Omental fat pad (tissue), 4 donors: ENCODE results near the gene TMEM140. TPM values are rescaled to one million over a fixed set of nuclear protein-coding genes. Genes with fewer than 3 reads are reported as not detected.

ENCODE experiments used
- ATAC-seq: fragments of 150-250 bp; one replicate; pipeline ENCODE4 v1.9.1; 2016; ENCODE audit warnings: mild to moderate bottlenecking, moderate library complexity; ENCODE audit not compliant: low FRiP score
- DNase-seq: peaks from one replicate; pipeline ENCODE4 v3.0.0-alpha.2; 2019; ENCODE audit warnings: low spot score
- total RNA-seq, 4 donors: library from RNA; depleted of rRNA; stranded (reverse); fragments of >200 nt; gene quantifications; one replicate each; pipeline ENCODE4 v1.1.0, GENCODE V29; 2016
- TF ChIP-seq, protein P1 (sequence below), 3 donors: fragments of 450-650 bp; IDR thresholded peaks; one replicate each; pipeline ENCODE4 v1.5.1; 2016 to 2017; ENCODE audit warnings: antibody characterized with exemption in 3 of 3, mild to moderate bottlenecking in 3 of 3, moderate library complexity in 2 of 3

The TMEM140 gene
- total RNA-seq, 4 donors from 2014 or later: 25.9 to 106 (median 62.1) TPM

DNA sequence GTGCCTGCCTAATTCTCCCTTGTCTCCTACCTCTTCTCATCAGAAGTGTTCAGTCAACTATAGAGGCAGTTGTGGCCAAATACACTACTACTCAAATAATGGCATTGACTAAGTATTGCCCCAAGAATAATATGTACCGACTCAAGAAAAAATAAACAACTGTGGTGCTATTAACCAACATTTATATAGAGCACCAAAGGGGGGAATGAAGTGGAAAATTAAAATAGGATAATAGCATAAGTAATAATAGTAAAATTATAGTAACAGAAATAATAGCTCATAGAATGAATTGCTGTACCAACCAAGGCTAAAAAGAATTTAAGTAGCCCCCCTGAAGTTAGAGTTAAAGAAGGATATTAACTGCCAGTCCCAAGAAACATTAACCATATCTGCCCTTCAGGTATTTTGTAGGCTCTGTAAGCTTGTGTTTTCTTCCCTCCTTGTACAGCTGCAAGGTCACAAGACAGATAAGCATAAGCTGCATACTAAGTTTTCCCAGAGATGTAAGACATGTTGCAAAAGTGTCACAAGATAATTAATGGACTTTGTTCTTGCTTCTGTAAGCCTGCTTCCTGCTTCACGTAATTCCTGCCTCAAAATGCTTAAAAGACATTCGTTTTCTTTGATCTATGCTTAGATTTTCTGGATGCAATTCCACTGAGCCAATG, 33.5 kb downstream of the TMEM140 start:
- TF ChIP-seq, protein P1, sequence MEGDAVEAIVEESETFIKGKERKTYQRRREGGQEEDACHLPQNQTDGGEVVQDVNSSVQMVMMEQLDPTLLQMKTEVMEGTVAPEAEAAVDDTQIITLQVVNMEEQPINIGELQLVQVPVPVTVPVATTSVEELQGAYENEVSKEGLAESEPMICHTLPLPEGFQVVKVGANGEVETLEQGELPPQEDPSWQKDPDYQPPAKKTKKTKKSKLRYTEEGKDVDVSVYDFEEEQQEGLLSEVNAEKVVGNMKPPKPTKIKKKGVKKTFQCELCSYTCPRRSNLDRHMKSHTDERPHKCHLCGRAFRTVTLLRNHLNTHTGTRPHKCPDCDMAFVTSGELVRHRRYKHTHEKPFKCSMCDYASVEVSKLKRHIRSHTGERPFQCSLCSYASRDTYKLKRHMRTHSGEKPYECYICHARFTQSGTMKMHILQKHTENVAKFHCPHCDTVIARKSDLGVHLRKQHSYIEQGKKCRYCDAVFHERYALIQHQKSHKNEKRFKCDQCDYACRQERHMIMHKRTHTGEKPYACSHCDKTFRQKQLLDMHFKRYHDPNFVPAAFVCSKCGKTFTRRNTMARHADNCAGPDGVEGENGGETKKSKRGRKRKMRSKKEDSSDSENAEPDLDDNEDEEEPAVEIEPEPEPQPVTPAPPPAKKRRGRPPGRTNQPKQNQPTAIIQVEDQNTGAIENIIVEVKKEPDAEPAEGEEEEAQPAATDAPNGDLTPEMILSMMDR (IDR thresholded peaks at IDR 0.05): no peak
- no peak for ATAC-seq

DNA sequence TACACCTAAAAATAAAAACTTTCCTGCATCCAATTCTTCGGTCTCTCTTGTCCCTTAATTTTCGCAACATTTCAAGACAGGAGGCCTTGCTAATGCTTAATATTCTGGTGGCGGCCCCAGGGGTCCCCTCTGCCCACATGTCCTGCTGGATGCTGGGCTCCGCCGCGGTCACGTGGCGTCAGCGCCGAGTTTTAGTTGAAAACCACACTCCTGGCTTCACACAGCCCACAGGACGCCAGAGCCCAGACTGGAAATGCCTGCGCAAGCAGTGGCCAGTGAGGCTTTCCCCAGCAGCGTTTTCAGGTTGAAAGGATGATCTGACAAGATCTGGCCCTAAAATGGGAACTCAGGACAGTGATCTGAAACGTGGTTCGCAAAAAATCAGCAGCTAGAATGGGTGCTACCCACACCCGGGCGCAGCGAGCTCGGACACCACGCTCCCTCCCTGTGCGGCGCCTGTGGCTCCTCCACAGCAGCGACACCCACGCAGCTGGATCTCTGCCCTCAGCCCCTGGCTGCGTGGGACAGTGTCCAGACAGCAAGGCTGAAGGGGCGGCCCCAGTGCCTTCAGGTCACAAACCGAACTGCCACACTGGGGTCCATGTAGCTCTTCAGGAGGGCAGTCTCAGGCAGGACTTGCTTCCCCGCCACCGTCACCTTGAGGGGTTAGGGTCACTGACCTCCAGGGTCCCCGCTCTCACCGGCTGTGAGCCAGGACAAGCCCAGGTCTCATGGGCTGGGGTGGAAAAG, 34.2 kb downstream of the TMEM140 start:
- DNase-seq (no peak), ATAC-seq (no peak)
- TF ChIP-seq, protein P1 (IDR thresholded peaks at IDR 0.05): no peak

More for the DNA sequence above, 33.5 kb downstream of the TMEM140 start:
- no peak for DNase-seq

DNA sequence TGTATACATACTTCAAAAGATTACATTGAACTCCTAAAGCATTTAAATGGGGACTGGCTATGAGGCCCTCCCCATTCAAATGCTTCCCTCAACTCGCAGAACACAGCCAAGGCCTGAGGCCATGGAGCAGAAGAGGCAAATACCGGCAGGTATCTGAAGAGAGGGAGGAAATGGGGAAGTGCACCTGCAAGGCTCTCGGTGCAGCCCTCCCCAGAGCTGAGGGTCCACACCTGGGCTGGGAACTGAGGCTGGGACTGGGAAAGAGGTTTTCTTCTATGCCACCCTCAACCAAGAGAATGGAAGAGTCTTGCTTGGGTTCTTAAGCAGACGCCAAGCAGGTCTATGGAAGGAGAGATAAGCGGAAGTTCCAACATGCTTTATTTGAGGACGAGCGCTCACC, 35.6 kb downstream of the TMEM140 start:
- no peak for DNase-seq
- TF ChIP-seq, protein P1 (IDR thresholded peaks at IDR 0.05): no peak
- no peak for ATAC-seq

DNA sequence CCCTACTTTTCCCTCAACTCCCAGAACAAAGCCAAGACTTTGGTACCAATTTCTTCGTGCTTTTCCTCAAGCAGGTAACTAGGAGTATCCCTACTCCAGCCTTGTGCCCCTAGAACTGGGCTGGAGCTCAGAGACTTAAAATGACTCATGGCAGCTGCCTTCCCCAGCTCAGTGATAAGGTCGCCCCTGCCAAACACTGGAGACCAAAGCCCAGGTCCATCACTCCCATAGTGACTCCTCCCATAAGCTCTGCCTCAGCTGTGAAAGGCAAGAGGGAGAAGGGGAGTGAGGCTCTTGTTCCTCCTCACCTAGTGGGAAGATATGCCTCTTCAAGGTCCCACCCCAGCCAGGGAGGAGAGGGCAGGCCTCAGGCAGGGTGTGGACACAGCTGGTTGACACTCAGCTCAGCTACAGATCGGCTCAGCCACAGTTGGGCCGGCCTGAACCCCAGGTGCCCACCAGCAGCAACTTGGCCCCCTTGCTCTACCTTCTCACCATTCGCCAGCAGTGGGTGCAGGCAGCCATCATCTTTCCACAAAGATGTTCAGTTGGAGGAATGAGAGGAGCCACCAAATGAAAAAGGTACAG, 36.5 kb downstream of the TMEM140 start:
- TF ChIP-seq, protein P1 (IDR thresholded peaks at IDR 0.05): no peak
- ATAC-seq: no peak
- no peak for DNase-seq

DNA sequence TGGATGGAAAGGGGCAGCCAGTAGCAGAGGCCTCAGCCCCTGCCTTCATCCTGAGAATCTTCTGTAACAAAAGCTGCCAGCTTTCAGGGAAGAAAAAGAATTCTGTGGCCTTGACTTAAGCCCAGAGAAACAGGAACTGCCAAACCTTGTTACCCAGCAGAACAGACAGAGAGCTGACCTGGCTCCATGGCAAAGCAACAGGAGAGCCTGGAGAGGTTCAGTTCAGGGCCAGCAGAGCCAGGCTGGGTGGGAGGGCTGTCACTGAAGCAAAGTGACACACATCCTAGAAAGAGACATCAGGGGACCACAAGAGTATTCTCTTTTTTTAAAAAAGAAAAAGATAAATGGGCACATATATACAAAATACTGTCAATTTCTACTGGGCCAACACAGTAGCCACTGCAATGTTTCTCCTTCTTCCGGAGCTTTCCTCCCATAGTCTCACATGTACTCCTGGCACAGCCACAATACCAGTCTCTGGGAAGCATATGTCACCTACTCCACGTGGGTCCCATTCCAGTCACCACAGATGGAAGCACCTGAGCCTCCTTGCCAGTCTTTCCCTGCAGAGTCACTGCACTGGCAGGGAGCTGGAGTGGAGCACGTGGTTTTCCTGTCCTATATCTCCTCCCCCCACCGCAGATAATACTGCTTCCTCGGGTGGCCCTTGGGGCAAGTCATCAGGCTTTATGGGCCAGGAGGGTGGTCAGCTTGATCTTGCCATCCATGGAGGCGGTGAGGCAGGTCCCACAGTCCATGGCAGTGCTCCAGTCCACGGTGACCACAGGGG, 37.8 kb downstream of the TMEM140 start:
- ATAC-seq (no peak), DNase-seq (no peak)
- TF ChIP-seq, protein P1 (IDR thresholded peaks at IDR 0.05): no peak

DNA sequence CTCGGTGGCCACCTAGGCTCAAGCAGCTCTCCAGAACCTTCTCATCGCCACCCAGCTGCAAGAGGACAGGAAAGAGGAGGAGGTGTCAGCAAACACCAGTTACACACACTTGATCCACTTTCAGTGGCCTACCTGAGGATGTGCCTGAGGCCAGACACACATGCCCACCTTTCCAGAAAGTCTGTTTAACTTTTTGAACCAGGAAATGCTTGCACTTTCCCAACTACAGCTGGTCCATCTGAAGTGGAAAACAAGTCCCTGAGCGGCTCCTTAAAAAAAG, 38.3 kb downstream of the TMEM140 start:
- no peak for ATAC-seq
- DNase-seq: no peak
- TF ChIP-seq, protein P1 (IDR thresholded peaks at IDR 0.05): no peak
